Stomach (tissue), 4 donors: ENCODE results near the gene SHLD1.

Experiments used
- EP300 ChIP-seq: sonication (generic); formaldehyde crosslinking; IDR thresholded peaks from one replicate; pipeline ENCODE4 v1.6.1; 2017; ENCODE audit warnings: antibody characterized with exemption
- POLR2A ChIP-seq, 4 donors: fragments of 450-650 bp; IDR thresholded peaks; one replicate each; pipeline ENCODE4 v1.6.1; 2016; ENCODE audit warnings: antibody characterized with exemption in 4 of 4, control low read depth in 2 of 4, mild to moderate bottlenecking in 1 of 4, moderate library complexity in 1 of 4
- POLR2AphosphoS5 ChIP-seq, 3 donors: sonication (generic); formaldehyde crosslinking; IDR thresholded peaks; one replicate each; pipeline ENCODE4 v1.6.1; 2016; ENCODE audit warnings: antibody characterized with exemption in 3 of 3
- TF ChIP-seq, protein P1 (sequence below), 7 experiments: fragments of 450-650 bp in 4 of 7; fragments of 200-600 bp in 3 of 7; sonication (generic) in 3 of 7; IDR thresholded peaks; one replicate each; pipeline ENCODE4 v1.5.1; 2016 to 2019; ENCODE audit warnings: antibody characterized with exemption in 7 of 7, control low read depth in 2 of 7, mild to moderate bottlenecking in 1 of 7

DNA sequence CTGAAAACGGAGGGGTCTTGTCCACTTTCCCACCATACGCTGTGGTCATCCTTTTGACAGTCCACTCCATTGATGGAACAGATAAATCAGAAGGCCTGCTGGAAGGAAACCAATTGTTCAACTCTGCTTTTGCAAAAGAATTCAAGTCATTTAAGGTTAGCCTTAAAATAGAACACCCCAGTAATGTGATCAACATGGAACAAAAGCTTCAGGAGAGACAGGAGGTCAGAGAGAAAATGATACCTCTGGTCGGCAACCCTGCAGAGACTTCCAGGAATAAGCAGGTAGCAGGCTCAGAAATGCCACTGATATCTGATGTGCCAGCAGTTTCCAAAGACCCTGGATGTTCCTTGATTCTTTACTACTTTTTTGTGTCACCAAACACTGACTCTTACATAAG is 39.6 kb upstream of the SHLD1 start:
- TF ChIP-seq POLR2A (IDR thresholded peaks at IDR 0.05) (no peak), POLR2AphosphoS5 (IDR thresholded peaks at IDR 0.05) (no peak), EP300 (no peak)
- TF ChIP-seq, protein P1, sequence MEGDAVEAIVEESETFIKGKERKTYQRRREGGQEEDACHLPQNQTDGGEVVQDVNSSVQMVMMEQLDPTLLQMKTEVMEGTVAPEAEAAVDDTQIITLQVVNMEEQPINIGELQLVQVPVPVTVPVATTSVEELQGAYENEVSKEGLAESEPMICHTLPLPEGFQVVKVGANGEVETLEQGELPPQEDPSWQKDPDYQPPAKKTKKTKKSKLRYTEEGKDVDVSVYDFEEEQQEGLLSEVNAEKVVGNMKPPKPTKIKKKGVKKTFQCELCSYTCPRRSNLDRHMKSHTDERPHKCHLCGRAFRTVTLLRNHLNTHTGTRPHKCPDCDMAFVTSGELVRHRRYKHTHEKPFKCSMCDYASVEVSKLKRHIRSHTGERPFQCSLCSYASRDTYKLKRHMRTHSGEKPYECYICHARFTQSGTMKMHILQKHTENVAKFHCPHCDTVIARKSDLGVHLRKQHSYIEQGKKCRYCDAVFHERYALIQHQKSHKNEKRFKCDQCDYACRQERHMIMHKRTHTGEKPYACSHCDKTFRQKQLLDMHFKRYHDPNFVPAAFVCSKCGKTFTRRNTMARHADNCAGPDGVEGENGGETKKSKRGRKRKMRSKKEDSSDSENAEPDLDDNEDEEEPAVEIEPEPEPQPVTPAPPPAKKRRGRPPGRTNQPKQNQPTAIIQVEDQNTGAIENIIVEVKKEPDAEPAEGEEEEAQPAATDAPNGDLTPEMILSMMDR (IDR thresholded peaks at IDR 0.05), result no peak
